Lower leg skin (tissue), 3 donors: ENCODE results near the gene ARHGAP4.

ENCODE experiments used
- POLR2A ChIP-seq, 2 donors: fragments of 450-650 bp; IDR thresholded peaks; one replicate each; pipeline ENCODE4 v1.6.1; 2016 to 2017; ENCODE audit warnings: antibody characterized with exemption in 2 of 2, mild to moderate bottlenecking in 1 of 2, moderate library complexity in 1 of 2
- TF ChIP-seq, protein P1 (sequence below), 3 donors: fragments of 450-650 bp; IDR thresholded peaks; one replicate each; pipeline ENCODE4 v1.5.1; 2016; ENCODE audit warnings: antibody characterized with exemption in 3 of 3, mild to moderate bottlenecking in 3 of 3, moderate library complexity in 2 of 3

DNA sequence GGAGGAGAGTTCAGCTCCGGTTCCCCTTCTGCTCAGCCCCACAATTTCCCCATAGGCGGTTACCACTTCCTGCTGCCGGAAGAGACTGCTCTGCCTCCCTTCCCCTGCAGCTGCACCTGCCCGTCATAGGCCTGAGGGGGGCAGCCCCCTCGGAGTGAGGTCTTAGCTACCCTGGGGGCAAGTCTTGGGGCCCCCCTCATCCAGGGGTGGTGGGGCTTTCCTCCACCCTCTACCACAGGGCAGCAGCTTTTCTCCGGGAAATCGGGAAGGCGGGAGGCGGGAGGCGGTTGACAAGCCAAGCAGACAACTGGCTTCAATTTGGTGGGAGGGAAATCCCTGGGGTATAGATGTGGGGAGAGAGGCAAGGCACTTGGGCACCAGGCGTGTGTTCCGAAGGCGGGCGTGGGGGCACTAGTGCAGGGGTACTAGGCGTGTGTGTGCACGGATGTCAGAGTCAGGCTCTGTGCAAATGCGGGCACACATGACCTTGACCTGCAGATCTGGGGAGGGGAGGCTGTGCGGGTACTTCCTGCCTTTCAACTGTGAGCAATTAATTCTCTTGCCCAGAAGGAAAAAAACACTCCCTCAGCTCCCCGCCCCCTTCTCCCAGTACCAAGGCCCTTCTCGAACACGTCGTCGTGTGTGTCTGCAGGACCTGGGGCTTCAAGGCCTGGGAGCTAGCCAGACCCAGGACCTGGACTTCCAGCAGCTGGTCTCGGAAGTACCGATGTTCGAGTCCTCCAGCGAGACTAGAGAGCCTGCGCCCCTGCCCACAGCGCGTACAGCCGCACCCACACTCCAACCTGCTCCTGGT lies 1.0 kb upstream of the ARHGAP4 start:
- TF ChIP-seq, protein P1, sequence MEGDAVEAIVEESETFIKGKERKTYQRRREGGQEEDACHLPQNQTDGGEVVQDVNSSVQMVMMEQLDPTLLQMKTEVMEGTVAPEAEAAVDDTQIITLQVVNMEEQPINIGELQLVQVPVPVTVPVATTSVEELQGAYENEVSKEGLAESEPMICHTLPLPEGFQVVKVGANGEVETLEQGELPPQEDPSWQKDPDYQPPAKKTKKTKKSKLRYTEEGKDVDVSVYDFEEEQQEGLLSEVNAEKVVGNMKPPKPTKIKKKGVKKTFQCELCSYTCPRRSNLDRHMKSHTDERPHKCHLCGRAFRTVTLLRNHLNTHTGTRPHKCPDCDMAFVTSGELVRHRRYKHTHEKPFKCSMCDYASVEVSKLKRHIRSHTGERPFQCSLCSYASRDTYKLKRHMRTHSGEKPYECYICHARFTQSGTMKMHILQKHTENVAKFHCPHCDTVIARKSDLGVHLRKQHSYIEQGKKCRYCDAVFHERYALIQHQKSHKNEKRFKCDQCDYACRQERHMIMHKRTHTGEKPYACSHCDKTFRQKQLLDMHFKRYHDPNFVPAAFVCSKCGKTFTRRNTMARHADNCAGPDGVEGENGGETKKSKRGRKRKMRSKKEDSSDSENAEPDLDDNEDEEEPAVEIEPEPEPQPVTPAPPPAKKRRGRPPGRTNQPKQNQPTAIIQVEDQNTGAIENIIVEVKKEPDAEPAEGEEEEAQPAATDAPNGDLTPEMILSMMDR (IDR thresholded peaks at IDR 0.05) = no peak
- no peak for TF ChIP-seq POLR2A (IDR thresholded peaks at IDR 0.05)
